Dedifferentiated amniotic fluid mesenchymal stem cell (primary cell): ENCODE data around the gene TANK.
"Not testable (repeated sequence)": the region's sequence is repeated elsewhere in the genome, so short reads cannot be mapped to it uniquely, and the experiment has no call there.

Experiments
- DNase-seq: peaks from one replicate; pipeline ENCODE4 v3.0.0-alpha.2; 2016; ENCODE audit errors: extremely low spot score

TANK gene

DNA sequence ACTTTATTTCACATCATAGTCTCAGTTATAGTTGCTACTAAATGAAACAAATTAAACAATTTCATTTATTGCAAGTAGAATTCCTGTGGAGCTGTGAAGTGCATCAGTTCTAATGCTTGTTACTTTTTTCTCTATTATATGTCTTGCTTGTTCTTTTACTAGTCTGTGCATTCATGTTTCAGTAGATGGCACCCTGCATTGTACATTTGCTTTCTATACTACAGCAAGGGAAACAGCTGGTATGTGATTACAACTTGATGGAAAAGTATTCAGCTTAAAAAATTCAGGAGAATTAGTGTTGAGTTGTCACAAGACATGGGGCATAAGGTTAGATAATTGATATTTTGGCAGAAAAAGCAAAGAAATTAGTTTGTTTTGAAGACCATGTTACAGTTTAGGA, 72.3 kb downstream of the TANK start:
- DNase-seq: no peak

DNA sequence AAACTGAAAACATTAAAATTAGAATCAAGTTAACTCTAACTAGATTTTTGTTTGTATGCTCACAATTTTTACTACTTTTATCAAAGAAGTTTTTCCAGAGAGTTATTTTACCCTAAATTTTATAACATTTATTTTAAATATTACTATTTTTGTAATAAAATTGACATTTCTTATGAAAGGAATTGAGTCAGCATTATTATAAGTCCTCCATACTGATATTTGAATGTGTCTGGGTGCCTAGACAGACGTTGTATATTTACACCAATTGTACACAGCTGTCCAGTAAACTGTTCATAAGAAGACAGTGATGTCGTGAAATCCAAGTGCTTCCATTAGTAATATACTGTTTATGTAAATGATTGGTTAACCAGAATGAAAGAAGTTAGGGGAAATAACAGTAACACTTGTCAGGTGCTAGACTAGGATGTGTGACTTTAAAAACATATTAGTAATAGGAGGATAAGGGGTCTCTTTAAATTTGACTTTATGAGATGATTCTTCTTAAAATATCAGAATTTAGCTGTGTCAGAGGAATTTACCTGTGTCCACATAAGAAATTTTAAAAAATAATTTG, 73.7 kb downstream of the TANK start:
- DNase-seq: no peak

DNA sequence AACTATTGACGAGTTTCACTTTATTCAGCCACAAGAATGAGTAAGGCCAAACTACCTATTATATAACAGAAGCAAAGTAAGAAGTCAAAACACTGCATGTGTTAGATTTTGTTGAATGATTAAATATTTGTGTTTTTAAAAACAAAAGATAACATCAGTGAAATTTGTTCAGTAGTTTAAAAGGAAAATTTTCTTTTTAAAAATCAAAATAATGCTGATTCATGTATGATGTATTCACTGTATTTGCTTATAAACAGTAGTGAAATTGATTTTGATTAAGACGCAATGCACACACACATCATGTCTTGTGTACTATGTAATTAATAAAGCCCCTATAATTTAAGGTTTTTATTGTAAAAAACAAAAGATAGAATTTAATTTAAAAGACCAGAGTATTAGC, 74.4 kb downstream of the TANK start:
- DNase-seq: no peak

DNA sequence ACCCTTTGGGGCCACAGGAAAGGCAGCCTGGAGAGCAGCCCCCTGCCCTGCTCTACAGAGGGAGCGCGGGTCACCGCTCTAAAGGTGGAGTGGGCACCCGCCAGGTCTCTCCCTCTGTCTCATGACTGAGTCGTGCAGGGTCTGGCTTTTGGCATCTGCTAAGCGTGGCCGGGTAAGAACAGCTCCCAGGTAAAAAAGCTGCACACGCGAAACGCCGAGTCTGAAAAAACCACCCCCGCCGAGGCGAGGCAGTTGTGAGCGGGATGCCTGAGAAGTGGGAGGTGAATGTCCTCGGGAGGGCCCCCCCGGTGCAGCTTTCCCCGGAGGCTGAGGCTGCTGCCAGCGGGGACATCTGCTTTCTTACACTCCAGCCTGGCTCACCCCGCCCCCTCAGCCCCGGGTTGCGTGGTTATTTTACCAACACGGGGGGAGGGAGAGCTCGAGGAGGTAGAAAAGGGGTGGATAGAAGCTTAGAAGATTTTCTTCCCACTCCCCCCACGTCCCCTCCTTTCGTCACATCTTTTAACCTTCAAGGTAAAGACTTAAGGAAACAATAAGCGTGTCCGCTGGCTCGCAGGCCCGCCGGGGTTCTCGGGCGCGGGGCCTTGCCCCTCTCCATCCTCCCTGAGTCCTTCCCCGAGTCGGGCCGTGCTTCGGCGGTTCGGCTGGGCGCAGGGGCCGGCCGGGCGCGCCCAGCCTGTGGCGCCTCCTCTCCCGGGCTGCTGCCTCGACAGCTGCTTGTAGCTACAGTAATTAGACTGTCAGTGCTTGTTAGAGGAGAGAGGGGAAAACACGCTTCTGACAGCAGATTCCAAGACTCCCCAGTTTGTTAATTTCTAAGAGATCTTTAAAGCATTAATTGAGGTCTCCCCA, 77.4 kb downstream of the TANK start:
- no peak for DNase-seq

DNA sequence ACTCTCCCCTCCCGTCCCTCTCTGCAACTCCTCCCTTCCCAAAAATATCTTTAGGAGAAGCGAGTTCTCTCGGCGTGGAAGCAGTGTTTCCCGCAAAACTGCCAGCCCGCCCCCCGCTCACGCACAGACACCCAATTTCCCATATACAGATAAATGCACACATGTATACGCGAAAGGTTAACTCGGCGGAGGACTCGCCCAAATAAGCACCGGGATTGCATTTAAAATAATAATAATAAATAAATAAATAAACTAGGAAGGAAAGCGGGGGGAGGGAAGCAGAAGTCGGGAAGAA, 78.0 kb downstream of the TANK start:
- no peak for DNase-seq

DNA sequence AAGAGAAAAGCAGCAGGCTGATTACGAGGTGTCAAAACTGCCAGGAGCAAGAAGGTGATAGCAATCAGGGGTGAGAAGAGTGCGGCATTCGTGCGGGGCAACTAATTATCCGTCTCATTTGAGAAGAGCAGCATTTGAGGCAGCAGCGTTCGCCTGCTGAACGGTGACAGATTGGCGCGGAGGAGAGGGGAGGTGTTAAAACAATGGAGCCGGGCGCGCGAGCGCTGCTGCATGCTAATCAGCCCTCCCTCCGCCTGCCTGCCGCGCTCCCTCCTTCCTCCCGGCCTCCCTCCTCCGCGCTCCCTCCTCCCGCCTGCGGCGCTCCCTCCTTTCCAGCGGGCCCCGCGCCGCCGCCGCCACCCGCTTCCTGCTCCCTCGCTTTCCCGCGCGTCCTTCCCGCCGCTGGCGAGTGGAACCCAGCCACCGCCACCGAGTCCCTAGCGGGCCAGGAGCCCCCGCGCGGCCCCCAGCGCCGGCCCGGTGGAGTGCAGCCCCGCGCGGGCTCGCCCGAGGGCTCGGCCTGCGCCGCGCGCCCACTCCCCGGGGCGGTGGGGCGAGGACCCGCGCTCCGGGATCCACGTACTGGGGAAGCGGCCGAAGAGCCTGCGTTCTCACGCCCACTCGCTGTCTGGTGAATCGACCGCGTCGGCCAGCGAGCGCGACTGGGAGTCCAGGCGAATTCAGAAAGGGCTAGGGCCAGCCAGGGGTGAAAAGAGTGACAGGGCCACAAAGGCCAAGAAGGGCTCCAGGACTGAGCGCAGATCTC, 78.5 kb downstream of the TANK start:
- peak; percentile 25 for DNase-seq

DNA sequence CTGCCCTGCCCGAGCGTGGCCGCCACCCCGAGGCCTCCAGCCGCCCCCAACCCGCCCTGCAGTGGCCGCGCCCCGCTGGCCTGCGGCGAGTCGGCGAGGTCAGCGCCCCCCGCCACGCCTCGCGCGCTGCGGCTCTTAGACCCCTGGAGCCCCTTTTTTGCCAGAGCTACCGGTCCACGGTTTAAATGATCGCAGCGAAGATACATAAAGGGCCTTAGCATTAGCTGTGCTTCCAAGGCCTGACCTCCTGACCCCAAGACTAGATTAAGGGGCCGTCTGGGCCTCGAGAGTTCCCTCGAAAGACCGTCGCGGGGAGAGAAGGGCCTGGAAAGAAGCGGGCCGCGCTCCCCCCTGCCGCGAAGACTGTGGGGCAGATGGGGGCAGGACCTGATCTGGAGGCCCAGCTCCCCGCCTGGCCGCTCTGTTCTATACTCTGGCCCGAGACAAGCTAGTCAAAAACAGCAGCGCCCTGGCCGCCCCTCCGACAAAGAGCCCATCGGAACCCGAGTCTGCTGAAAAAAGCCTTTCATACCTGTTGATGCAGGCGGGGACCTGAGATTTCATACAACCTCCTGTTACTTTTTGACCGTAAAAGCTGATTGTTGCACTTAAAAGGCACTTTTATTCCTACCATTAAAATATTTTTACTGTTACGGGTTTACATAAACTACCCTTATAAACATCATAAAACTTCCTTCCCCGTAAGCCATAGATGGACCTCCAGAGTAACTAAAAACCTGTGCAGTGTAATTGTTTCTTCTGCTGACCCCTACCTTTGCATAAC, 79.3 kb downstream of the TANK start:
- no peak for DNase-seq

DNA sequence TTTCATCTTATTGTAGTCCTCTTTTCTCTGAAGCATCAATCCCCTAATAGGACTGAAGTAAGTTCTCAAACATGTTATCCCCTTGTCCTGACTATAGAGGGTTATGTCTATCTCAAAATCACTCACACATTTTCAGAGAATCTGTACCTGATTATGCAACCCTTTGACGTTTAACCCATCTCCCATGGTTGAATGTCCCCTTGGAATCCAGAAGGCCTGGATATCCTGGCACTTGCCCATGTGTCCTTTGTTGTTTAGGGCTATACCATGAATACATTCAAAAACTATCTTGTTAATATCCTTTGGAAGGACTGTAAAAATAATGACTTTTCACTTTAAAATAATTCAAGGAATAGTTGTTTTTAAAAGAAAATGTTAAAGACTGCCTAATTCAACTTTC, 81.7 kb downstream of the TANK start:
- DNase-seq: no peak

DNA sequence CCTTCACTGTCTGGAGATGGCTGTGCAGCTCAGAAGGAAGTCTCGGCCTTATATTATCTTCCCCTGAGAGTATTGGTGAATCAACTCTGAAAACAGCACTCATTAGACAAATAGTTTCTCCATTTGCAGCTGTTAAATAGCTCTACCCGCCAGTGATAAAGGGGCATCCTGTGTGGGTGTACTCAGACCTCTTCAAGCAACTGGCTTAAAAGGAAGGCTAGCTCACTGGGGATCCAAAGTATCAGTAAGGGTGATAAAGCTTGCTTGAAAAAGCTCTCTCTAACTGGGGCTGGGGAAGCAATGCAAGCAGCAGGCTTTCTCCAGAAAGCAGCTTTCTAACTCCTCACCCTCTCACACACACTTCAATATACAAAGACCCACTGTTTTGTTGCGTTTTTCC, 83.1 kb downstream of the TANK start:
- DNase-seq: no peak

DNA sequence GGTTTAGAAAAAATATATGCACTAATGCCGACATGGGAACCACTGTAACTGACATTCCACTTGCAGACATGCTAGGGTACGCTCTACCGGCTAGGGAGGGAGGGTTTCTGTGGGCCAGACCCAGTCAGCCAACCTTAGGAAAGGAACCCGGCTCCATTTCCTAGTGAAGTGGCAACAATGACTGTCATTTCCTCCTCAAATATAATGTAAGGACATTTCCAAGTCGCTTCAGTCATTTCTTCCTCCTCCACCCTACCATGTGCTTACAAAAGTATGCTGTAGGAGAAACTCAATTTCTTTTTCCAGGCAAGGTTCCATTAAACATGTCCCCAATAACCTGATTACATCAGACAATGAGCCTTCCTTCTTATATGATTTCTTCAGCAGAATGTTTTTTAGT, 83.7 kb downstream of the TANK start:
- no peak for DNase-seq

DNA sequence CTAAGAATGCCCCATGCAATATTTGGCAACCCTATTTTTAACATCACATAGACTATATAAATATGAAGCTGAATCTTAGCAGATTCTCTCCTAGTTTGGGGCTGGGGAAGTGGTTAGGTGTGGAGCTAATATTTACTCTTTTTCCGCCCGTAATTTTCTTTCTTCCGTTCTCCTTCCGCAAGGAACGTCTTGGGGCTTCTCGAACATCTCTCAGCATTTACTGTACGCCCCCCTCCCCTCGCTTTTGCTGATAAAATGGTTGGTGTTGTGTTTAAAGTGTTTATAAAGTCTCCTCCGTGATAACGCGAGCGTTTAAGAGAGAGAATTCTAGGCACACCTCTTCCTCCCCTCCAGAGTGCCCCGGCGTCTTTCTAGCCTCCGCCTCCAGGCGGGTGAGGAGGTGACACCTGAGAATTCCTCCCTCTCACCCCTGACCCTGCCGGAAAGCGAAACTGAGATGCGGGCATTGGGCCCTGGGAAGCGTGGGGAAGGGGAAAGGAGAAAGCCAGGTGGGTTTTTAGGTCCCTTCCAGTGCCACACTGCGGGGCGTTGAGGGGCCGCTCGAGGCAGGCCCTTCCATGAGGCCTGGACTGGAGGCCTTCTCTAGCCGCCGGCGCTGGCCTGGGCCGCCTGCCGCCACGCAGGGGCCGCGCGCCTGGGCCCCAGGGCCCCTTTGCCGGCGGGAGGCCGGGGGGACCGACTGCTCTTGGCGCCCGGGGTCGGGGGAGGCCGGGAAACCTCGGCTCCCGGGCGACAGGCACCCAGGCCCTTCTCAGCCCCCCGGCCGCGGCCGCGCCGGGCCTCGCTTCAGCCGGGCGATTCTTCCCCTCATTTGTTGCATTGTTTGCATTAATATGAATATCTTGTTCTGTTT, 84.4 kb downstream of the TANK start:
- DNase-seq: not testable (repeated sequence)

DNA sequence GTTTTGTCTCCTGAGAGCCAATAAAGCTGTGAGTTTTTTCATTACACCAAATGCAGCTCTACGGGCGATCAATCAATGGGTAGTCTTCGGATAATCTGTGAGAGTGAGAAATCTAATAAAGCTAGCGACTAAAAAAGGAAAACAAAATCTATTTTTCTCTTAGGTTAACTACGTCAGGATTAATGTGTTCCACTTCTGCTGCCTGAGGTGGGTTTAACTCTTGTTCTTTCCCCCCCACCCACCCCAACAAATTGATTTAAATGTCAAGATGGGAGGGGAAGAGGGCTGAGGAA, 85.0 kb downstream of the TANK start:
- no peak for DNase-seq

DNA sequence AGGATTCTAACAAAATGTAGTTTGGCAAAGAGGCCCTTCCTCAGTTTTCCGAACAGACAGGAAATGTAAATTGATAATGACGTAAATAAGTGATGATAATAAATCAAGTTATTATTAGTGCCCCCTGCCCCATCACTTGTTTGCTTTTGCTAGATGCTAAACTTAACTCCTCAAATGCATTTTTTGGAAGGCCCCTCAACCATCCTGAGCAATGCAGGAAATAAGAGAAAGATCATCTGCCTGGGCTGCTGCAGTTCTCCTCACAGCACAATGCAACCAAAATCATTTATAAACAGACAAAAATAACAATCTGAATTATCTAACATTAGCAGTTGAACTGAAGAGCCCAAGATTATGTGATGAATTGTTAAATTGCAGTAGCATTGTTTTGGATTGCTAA, 85.4 kb downstream of the TANK start:
- DNase-seq: no peak

DNA sequence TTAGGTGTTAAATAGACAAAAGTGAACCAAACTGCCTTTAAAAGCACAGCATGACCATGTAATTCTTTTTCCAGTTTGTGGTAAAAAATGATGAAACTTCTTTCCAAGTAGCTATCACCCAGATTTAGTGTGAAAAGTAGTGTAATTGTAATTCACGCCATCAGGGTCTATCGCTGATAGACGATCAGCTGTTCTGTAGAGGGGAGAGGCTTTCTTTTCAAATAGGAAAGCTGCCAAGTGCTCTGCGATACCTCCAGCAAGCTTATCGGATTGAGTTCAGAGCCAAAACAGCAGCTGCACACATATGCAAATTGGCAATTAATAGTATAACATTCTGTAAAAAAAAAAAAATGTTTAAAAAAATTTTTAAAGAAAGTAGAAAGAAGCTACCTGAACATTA, 86.1 kb downstream of the TANK start:
- no peak for DNase-seq

DNA sequence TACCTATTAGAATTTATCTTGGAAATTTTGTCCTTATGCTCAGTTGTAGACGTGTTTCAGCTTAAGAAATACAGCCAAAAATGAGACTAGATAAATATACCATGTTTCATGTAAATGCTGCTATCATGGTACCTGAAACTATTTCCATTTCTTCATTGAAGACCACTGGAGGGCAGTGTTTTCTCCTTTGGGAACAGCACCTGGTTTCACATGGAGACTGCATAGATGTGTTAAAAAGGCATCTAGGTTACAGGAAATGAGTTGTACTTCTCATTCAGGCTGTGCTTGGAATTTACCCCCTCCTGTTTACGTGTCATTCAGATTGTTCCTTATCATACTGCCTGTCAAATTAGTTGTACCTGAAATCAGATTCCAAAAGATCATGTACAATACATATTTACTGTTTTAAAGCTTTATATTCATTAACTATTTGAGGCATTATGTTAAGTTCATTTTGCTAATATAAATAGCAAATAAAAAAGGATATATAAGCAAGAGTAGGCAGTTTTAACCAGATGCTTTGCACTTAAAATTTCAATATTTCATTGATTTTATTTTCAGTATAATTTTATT, 90.7 kb downstream of the TANK start:
- no peak for DNase-seq

DNA sequence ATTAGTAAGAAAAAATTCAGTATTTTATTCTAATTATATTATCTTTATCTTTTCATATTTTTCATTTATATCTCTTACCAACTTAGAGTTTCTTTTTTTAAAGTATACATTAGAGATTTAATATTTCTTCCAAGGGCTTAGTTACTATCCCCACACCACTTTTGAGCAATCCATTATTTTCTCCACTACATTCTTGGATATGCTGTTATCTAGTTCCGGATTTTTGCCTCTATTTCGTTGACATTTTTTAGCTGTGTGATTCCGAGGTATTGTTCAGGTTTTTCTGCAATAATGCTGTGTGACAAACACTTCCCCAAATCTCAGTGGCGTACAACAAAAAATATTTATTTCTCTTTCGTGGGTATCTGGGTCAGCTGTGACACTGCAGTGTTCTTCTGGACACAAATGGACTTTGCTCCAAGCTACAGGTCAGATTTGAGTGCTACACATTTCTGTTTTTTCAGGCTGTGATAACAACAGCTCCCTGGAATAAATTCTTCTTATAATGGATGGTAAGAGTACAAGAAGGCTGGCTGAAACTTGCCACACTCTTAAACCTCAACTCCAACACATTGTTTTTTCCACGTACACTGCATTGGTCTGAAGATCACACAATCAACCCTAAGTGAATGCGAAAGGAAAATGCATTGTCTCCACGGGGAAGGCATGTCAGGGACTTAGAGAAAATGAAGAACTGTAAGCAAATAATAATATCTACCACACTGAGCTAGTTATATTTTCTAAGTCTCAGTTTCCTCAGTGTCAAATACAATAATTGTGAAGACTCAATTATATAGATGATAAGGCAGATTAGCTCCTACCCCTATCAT, 97.1 kb downstream of the TANK start:
- no peak for DNase-seq

DNA sequence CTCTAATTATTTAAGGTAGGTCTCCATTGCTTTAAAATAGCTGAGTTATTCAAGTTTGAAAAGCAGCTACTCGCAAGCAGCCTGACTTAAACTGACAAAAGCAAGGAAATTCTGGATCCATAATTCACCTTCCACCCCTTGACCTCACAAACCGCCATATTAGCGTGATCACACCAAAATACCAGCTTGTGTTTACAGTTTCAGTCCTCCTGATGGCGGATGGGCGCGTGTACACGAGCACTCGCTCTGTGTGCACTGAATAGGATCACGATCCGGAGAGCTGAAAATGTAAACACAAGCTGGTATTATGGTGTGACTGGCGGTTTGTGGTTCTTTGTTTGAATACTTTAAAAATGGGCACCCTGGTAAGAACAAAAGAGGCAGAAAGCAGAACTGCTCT, 105.6 kb downstream of the TANK start:
- no peak for DNase-seq

DNA sequence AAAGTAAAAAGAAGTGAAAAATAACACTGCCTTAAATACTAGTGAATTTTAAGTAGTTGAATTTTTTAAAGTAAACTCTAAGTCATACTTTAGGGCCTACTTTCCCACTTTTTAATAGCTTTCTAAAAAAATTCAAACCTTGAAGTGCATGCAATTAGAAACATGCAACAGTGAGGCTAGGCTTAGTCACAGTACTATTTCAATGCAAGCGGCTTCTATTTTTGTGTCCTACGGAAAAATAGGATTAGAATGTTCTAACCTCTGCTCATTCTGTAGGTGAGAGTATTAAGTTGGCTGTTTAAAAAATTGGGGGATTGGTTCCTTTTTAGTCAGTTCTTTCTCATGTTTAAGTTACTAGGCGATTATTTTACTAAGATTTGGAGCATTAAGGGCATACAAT, 108.9 kb downstream of the TANK start:
- no peak for DNase-seq

DNA sequence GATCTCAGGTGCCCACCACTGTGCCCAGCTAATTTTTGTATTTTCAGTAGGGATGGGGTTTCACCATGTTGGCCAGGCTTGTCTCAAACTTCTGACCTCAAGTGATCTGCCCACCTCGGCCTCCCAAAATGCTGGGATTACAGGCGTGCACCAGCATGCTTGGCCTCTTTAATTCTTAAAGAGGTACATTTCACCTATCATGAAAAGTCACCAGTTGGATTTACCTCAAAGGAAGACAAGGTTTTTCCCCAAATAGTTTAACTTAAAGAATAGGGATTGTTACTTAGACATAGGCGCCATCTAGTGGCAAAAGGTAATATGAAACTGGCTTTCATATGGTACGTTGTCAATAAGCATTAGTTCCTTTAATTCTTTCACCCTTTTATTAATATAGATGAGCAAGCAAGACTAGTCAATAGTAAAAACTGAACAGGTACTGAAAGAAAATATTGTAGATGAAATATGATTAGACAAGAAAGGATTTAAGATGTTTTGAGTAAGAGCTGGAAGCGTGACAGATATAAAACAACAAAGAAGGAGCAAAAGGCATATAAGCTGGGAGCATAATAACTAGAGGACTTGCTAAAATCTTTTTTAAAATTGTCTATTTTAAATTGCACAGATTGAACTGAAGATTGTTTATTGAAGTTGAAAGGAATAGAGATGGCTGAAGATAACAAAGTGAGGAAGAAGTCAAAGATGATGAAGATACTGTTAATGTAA, 113.0 kb downstream of the TANK start:
- peak; percentile 55 for DNase-seq
